IMR-90 (cell line): ENCODE results near the gene E4F1.

Experiments
- BHLHE40 ChIP-seq: fragments of 150-350 bp; IDR thresholded peaks from 2 replicates; pipeline ENCODE4 v1.6.1; 2016; ENCODE audit warnings: mild to moderate bottlenecking, low read depth, low read length
- CTCF ChIP-seq: conservative IDR thresholded peaks from 2 replicates; pipeline ENCODE4 v1.5.1; 2012; ENCODE audit warnings: mild to moderate bottlenecking, low read depth, low read length, improper control_type of control experiment
- FOS ChIP-seq: fragments of 150-350 bp; IDR thresholded peaks from 2 replicates; pipeline ENCODE4 v1.6.1; 2016; ENCODE audit warnings: low read depth, low read length
- NFE2L2 ChIP-seq: fragments of 150-350 bp; IDR thresholded peaks from 2 replicates; pipeline ENCODE4 v1.6.1; 2016; ENCODE audit warnings: low read depth, mild to moderate bottlenecking, low read length
- POLR2A ChIP-seq: IDR thresholded peaks from 2 replicates; pipeline ENCODE4 v1.6.1; 2012; ENCODE audit warnings: mild to moderate bottlenecking, low read depth, low read length
- RAD21 ChIP-seq: IDR thresholded peaks from 2 replicates; pipeline ENCODE4 v1.6.1; 2012; ENCODE audit warnings: low read length, improper control_type of control experiment
- SMC3 ChIP-seq: fragments of 150-350 bp; IDR thresholded peaks from 2 replicates; pipeline ENCODE4 v1.6.1; 2016; ENCODE audit warnings: low read depth, mild to moderate bottlenecking, antibody characterized with exemption, low read length, moderate library complexity

- TF ChIP-seq CTCF, result no peak
- no peak for TF ChIP-seq NFE2L2
- TF ChIP-seq POLR2A, result no peak
- no peak for TF ChIP-seq RAD21
- TF ChIP-seq SMC3, result no peak
- TF ChIP-seq FOS, result no peak
- no peak for TF ChIP-seq BHLHE40
Measured at GRCh38 chr16:2186064-2186463, 37.3 kb upstream of the E4F1 start.
